ENCODE data around the gene BTNL3. TPM values are rescaled to one million over a fixed set of nuclear protein-coding genes. Genes with fewer than 3 reads are reported as not detected.
A peak's percentile ranks its signal among the peaks of the same experiment; 100 is the strongest.

The BTNL3 gene
- total and polyA plus RNA-seq, 9 of the 15 experiments (the other 6 are each of a cell fraction or from before 2014, with no cell fraction given) = 0.03 to 0.44 (median 0.04) TPM; not detected in 4

DNA sequence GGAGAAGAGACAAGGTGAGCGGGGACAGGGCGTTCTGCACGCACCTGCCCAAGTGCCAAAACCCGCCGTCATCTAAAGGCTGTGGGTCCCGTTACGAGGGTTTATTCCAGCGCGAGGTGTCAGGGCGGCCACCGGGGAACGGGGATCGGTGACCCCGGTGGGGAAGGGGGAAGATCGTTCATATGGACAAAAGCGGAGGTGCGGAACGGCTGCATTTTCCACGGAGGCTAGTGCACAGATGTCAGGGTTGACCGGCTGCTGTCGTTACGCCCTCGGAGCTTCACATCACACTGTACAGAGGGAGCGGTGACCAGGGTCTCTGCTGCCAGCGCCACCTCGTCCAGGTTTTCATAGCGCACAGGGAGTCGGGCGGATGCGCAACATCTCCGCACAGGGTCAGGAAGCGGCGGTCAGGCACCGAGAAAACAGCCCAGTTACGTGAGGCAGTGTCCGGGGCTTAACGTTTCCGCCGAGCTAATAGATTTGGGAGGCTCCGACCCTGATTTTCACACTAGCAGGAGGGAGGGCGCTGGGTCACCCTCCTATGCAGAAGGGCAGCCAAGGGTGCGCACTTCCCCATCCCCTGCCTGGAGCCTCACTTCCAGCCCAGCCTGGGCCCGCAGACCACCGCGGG, 65.0 kb downstream of the BTNL3 start:
- ATAC-seq (peak; percentile 81), DNase-seq (ENCODE audit: extremely low read depth in 1 of 4, low spot score in 3 of 4) (peak in 3 of 4 experiments; percentile 45 to 64 (median 49)), FAIRE-seq (no peak)
- intact Hi-C loops (cut with micrococcal nuclease) (loop anchor here (2.0 to 5.0 kb wide), 2 partner anchors 25 to 271 kb away; no protein-coding TSS in a partner anchor), in situ Hi-C loops (cut with MboI) (no loop called here)
- WGBS (ENCODE audit: insufficient coverage, low coverage, missing lambda C conversion rate) = 2% methylated on average over 43 of the region's 45 CpGs
- Histone ChIP-seq H4K20me1 (replicated peaks; ENCODE audit: control insufficient read depth, insufficient read depth, low read length) (no peaks in the 10 kb centered on the region), H3K4me1 (replicated peaks in 1 of 2; ENCODE audit: control insufficient read depth in 2 of 2, insufficient read depth in 2 of 2, low read length in 2 of 2) (peaks cover 38 to 39% of the 10 kb centered on the region in 2 experiments), H3K27me3 (ENCODE audit: control insufficient read depth in 2 of 2, insufficient read depth in 2 of 2, low read length in 2 of 2) (no peaks in the 10 kb centered on the region), H3K4me2 (ENCODE audit: insufficient read depth, low read length) (peak overlapping the region; percentile 99), H3K27ac (ENCODE audit: extremely low read depth, low read depth, low read length) (peak overlapping the region; percentile 89), H3K9me3 (replicated peaks; ENCODE audit: control insufficient read depth, insufficient read depth, low read depth, low read length) (no peaks in the 10 kb centered on the region), H3K79me2 (ENCODE audit: control insufficient read depth, insufficient read depth, low read length) (peaks cover 62% of the 10 kb centered on the region), H3K9ac (ENCODE audit: insufficient read depth in 1 of 2, low read depth in 2 of 2, low read length in 2 of 2) (peak overlapping the region; percentile 70 to 97), H2AFZ (ENCODE audit: low read depth, low read length) (peak overlapping the region; percentile 95), H3K36me3 (ENCODE audit: control insufficient read depth, insufficient read depth, low read length) (peaks cover 30% of the 10 kb centered on the region), H3K9me1 (ENCODE audit: control insufficient read depth, insufficient read depth, low read length) (no peaks in the 10 kb centered on the region), H3K4me3 (peak overlapping the region; percentile 84)
- ChIA-PET CTCF (ENCODE audit: low intra/inter-chr PET ratio) (interaction anchor here (0.7 kb wide), 1 partner anchor 65 kb away, joined by 3 read pairs; no protein-coding TSS in a partner anchor), POLR2A (interaction anchor here (0.7 to 1.6 kb wide), 4 partner anchors 12 to 243 kb away, joined by 3 to 5 read pairs (median 4); no protein-coding TSS in a partner anchor)
- no TSS peak for BruUV-seq (replicated peaks)
- TF ChIP-seq ELF2 (CRISPR knock-in tag; IDR thresholded peaks at IDR 0.05) (0 out of 2 replicates have a peak, but pooled peaks have one; percentile 32), SPI1 (IDR thresholded peaks at IDR 0.05; ENCODE audit: borderline replicate concordance, low read depth, low read length) (peak; percentile 30; the same call in 1 of the 2 replicates), RBFOX2 (IDR thresholded peaks at IDR 0.05; ENCODE audit: low read depth, low read length) (peak; percentile 60), SUPT5H (IDR thresholded peaks at IDR 0.05) (0 out of 2 replicates have a peak, but pooled peaks have one; percentile 2), ATF7 (IDR thresholded peaks at IDR 0.05) (no peak), TARDBP (IDR thresholded peaks at IDR 0.05) (no peak), FOSL1 (tag; conservative IDR thresholded peaks at IDR 0.05) (no peak), ETV1 (tag; conservative IDR thresholded peaks at IDR 0.05; ENCODE audit: low read depth) (peak; percentile 57; the same call in 1 of the 2 replicates), ZSCAN29 (IDR thresholded peaks at IDR 0.05) (0 out of 2 replicates have a peak, but pooled peaks have one; percentile 9), EP400 (IDR thresholded peaks at IDR 0.05) (no peak), JUNB (CRISPR knock-in tag; conservative IDR thresholded peaks at IDR 0.05) (no peak), LCOR (CRISPR knock-in tag; IDR thresholded peaks at IDR 0.05) (peak; percentile 68; the same call in 1 of the 2 replicates), RBM15 (IDR thresholded peaks at IDR 0.05; ENCODE audit: insufficient read depth, low read length) (no peak), ZNF431 (CRISPR knock-in tag; IDR thresholded peaks at IDR 0.05) (no peak), EWSR1 (IDR thresholded peaks at IDR 0.05; ENCODE audit: borderline replicate concordance, low read depth, partially characterized antibody) (no peak), HDAC2 (IDR thresholded peaks at IDR 0.05) (0 out of 2 replicates have a peak, but pooled peaks have one; percentile 39), SMARCA4 (IDR thresholded peaks at IDR 0.05) (0 out of 2 replicates have a peak, but pooled peaks have one; percentile 16), ZNF263 (CRISPR knock-in tag; IDR thresholded peaks at IDR 0.05; ENCODE audit: borderline replicate concordance) (0 out of 2 replicates have a peak, but pooled peaks have one; percentile 18), SIN3A (IDR thresholded peaks at IDR 0.05; ENCODE audit: borderline replicate concordance in 2 of 2, control insufficient read depth in 1 of 2, low read depth in 2 of 2, low read length in 2 of 2) (0 out of 4 replicates have a peak, but pooled peaks of 1 of the 2 experiments have one; percentile 19), SMARCE1 (IDR thresholded peaks at IDR 0.05) (no peak)
- TF ChIP-seq, protein P1, sequence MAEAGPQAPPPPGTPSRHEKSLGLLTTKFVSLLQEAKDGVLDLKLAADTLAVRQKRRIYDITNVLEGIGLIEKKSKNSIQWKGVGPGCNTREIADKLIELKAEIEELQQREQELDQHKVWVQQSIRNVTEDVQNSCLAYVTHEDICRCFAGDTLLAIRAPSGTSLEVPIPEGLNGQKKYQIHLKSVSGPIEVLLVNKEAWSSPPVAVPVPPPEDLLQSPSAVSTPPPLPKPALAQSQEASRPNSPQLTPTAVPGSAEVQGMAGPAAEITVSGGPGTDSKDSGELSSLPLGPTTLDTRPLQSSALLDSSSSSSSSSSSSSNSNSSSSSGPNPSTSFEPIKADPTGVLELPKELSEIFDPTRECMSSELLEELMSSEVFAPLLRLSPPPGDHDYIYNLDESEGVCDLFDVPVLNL (CRISPR knock-in tag; IDR thresholded peaks at IDR 0.05; ENCODE audit: low read depth) = 0 out of 2 replicates have a peak, but pooled peaks have one; percentile 23
- TF ChIP-seq, protein P2, sequence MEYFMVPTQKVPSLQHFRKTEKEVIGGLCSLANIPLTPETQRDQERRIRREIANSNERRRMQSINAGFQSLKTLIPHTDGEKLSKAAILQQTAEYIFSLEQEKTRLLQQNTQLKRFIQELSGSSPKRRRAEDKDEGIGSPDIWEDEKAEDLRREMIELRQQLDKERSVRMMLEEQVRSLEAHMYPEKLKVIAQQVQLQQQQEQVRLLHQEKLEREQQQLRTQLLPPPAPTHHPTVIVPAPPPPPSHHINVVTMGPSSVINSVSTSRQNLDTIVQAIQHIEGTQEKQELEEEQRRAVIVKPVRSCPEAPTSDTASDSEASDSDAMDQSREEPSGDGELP (CRISPR knock-in tag; IDR thresholded peaks at IDR 0.05; ENCODE audit: borderline replicate concordance) = peak; percentile 28; the same call in 1 of the 2 replicates
